Stimulated activated naive CD4-positive, alpha-beta T cell treated with Interleukin-2 at 50 U/mL for 16 hours (primary cell): ENCODE results near the gene ATRNL1.
"Not testable (repeated sequence)": the region's sequence is repeated elsewhere in the genome, so short reads cannot be mapped to it uniquely, and the experiment has no call there.

Experiments used
- DNase-seq: peaks from one replicate; lab custom pipeline; 2025; lab: John Stamatoyannopoulos, UW

ATRNL1 gene

GRCh38 chr10:115758488-115758887 is 665.3 kb downstream of the ATRNL1 start:
- DNase-seq = not testable (repeated sequence)

GRCh38 chr10:115760131-115760530 is 667.0 kb downstream of the ATRNL1 start:
- DNase-seq = no peak

- no peak for DNase-seq
Measured at GRCh38 chr10:115761166-115761565, 668.0 kb downstream of the ATRNL1 start.

GRCh38 chr10:115762029-115762428 is 668.9 kb downstream of the ATRNL1 start:
- DNase-seq = no peak

- no peak for DNase-seq
Measured at GRCh38 chr10:115771755-115772154, 678.6 kb downstream of the ATRNL1 start.

GRCh38 chr10:115772606-115773005 is 679.4 kb downstream of the ATRNL1 start:
- DNase-seq = no peak

GRCh38 chr10:115773832-115774231 is 680.7 kb downstream of the ATRNL1 start:
- no peak for DNase-seq

GRCh38 chr10:115774721-115775120 is 681.6 kb downstream of the ATRNL1 start:
- no peak for DNase-seq

- no peak for DNase-seq
Measured at GRCh38 chr10:115777646-115778045, 684.5 kb downstream of the ATRNL1 start.

- no peak for DNase-seq
Measured at GRCh38 chr10:115790220-115790619, 697.1 kb downstream of the ATRNL1 start.

GRCh38 chr10:115795964-115796363 is 702.8 kb downstream of the ATRNL1 start:
- no peak for DNase-seq

GRCh38 chr10:115801457-115801856 is 708.3 kb downstream of the ATRNL1 start:
- no peak for DNase-seq

- DNase-seq = no peak
Measured at GRCh38 chr10:115801992-115802391, 708.8 kb downstream of the ATRNL1 start.

GRCh38 chr10:115802911-115803310 is 709.7 kb downstream of the ATRNL1 start:
- no peak for DNase-seq

GRCh38 chr10:115814542-115814941 is 721.4 kb downstream of the ATRNL1 start:
- DNase-seq = no peak

GRCh38 chr10:115818012-115818411 is 724.8 kb downstream of the ATRNL1 start:
- no peak for DNase-seq

GRCh38 chr10:115826396-115826795 is 733.2 kb downstream of the ATRNL1 start:
- DNase-seq = no peak

GRCh38 chr10:115827231-115828009 is 734.3 kb downstream of the ATRNL1 start:
- no peak for DNase-seq

GRCh38 chr10:115828182-115828581 is 735.0 kb downstream of the ATRNL1 start:
- not testable (repeated sequence) for DNase-seq

GRCh38 chr10:115829521-115830205 is 736.5 kb downstream of the ATRNL1 start:
- no peak for DNase-seq

- DNase-seq = no peak
Measured at GRCh38 chr10:115830265-115830970, 737.3 kb downstream of the ATRNL1 start.

GRCh38 chr10:115831016-115831415 is 737.9 kb downstream of the ATRNL1 start:
- no peak for DNase-seq

GRCh38 chr10:115833119-115833518 is 740.0 kb downstream of the ATRNL1 start:
- no peak for DNase-seq
